IPS DF 6.9 (cell line): ENCODE measurements around the gene RUNX1.

Experiments used
- DNase-seq: peaks from one replicate; pipeline ENCODE4 v3.0.0-alpha.2; 2013; ENCODE audit warnings: low read depth, low spot score
- H3K27ac ChIP-seq: one replicate; pipeline ENCODE4 v1.5.1; 2013; ENCODE audit warnings: low read length, control low read depth
- H3K27me3 ChIP-seq: 2 replicates; pipeline ENCODE4 v1.6.1; 2013; ENCODE audit warnings: mild to moderate bottlenecking, low read length; ENCODE audit not compliant: control insufficient read depth, insufficient read depth
- H3K36me3 ChIP-seq: 2 replicates; pipeline ENCODE4 v1.6.1; 2013; ENCODE audit warnings: low read length; ENCODE audit not compliant: control insufficient read depth, insufficient read depth
- H3K4me1 ChIP-seq: 2 replicates; pipeline ENCODE4 v1.6.1; 2013; ENCODE audit warnings: low read length; ENCODE audit not compliant: control insufficient read depth, insufficient read depth
- H3K4me3 ChIP-seq: 2 replicates; pipeline ENCODE4 v1.5.1; 2013; ENCODE audit warnings: mild to moderate bottlenecking, low read length
- H3K9me3 ChIP-seq: 2 replicates; pipeline ENCODE4 v1.6.1; 2013; ENCODE audit warnings: low read length, inconsistent platforms; ENCODE audit not compliant: control insufficient read depth, insufficient read depth
- WGBS: extraction: QIAGEN DNeasy Blood & Tissue Kit; methylation state at CpG from one replicate; pipeline ENCODE4 v1.1.7; 2013; ENCODE audit warnings: mixed read lengths, missing lambda C conversion rate; ENCODE audit not compliant: insufficient read length, insufficient coverage; 5-methylcytosine and 5-hydroxymethylcytosine counted together

The RUNX1 gene

DNA sequence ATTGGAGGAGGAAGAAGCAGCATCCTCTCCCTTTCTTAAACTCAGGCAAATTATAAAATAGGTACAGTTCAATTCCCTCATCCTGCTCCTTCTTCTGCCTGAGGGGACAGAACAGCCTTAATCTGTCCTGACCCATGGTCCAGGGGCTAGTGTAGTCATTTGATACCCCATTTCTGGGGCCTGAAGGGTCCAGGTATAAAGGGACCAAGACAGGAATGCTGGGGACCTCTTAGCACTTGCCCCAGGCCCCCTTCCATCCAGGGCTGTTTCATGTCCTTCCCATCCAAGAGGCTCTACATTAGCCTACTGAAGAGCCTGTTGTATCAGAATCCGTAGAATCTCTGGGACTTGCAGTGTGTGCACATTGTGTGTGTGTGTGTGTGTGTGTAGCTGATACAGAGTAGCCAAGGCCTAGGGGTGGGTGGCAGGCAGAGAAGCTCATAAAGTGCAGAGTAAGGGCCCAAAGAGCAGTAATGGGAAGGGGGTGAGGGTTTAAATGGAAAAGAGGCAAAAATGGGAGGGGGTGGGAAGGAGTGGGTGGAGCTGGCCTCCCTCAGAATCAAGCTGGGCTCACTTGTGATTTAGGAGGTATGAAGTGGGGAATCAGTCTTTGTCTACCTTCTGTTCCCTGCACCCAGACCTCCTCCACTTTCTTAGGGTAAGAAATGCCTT lies 32.4 kb downstream of the RUNX1 start:
- no peak for DNase-seq
- WGBS, result no CpG with 5 or more reads among the region's 1 CpG
- Histone ChIP-seq H3K4me3 (no peak overlapping the region), H3K27ac (no peak overlapping the region), H3K9me3 (no peaks in the 10 kb centered on the region), H3K27me3 (no peaks in the 10 kb centered on the region), H3K4me1 (no peaks in the 10 kb centered on the region), H3K36me3 (no peaks in the 10 kb centered on the region)

GRCh38 chr21:35016071-35016470 lies 33.0 kb downstream of the RUNX1 start:
- Histone ChIP-seq H3K4me1 (no peaks in the 10 kb centered on the region), H3K4me3 (no peak overlapping the region), H3K27ac (no peak overlapping the region), H3K36me3 (no peaks in the 10 kb centered on the region), H3K9me3 (no peaks in the 10 kb centered on the region), H3K27me3 (no peaks in the 10 kb centered on the region)
- WGBS, result no CpG with 5 or more reads among the region's 4 CpGs
- DNase-seq, result no peak

DNA sequence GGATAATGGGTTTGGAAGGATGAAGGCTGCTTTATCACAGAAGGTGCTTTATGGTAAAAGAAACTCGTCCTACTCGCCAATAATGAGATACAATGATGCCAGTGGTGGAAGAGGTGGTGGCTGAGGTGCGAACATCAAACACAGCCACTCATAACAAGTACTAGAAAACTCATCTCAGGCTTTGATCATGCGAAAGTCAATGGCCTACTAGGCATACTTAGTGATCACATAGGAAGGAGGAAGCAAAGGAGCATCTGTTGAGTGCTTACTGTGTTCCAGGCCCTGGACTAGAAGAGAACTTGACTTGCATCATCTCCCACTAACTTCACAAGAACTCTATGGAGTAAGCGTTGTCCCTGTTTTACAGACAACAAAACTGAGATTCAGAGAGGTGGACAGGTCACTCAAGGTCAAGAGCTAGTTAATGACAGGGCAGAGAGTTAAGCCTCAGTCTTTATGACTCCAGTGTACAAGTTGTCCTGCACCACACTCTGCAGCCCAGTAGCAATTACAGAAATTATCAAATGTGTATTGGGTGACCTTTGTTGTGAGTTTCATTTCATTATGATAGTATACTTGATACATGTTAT lies 33.6 kb downstream of the RUNX1 start:
- no peak for DNase-seq
- no peak overlapping the region for H3K4me3 ChIP-seq
- H3K4me1 ChIP-seq, result no peaks in the 10 kb centered on the region
- no peaks in the 10 kb centered on the region for H3K9me3 ChIP-seq
- no peak overlapping the region for H3K27ac ChIP-seq
- no peaks in the 10 kb centered on the region for H3K27me3 ChIP-seq
- H3K36me3 ChIP-seq, result no peaks in the 10 kb centered on the region
- WGBS, result no CpG with 5 or more reads among the region's 5 CpGs

DNA sequence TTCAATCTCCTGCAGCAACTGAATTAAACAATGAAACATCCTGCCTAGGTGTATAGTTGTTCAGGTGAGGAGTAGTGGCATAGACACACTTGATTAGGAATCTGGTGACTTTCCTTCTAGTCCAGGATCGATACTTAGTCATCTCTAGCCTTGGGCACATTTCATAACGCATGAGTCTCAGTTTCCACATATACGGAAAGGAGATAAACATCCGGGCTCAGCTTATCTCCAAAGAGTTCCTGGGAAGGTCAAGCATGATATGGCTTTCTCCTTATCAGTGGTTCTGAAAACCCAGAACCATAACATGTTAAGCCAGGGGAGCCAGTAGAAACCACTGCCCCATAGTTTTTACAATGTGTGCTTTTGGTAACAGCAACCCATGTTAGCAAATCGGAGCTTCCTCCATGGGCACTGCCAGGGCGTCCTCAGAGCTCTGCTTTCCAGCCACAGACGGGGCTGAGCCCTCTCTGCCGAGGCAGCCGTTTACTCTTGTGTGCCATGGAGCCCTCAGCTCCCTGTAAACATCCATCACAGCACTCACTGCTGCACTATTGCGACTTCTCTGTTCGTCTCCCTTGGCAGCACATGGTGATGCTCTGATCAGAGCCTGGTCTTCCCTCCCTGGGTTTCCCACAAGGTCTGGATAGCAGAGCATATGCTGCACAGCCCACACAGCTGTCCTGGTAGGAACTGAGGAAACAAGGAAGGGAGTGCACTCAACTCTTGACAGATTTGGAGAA lies 34.6 kb downstream of the RUNX1 start:
- Histone ChIP-seq H3K4me3 (no peak overlapping the region), H3K36me3 (no peaks in the 10 kb centered on the region), H3K27me3 (no peaks in the 10 kb centered on the region), H3K27ac (no peak overlapping the region), H3K4me1 (no peaks in the 10 kb centered on the region), H3K9me3 (no peaks in the 10 kb centered on the region)
- no CpG with 5 or more reads among the region's 11 CpGs for WGBS
- DNase-seq, result no peak

DNA sequence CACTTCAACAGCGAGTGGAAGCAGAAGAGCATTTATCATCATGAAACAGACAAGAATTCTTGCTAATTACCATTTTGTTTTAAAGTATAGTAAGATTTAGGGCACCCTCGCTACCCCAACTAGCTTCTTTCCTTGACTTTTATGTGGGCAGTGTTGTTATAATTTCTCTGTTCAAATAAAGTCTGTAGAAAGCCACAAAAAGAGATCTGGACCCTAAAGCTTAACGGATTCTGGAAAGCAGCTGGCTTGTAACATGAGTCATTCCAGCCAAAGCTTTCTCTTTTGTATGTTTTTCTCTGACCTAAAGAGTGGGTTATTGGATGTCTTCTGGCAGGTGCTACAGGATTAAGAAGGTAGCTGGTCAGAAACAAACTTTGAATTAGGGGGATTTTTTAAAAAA lies 37.4 kb downstream of the RUNX1 start:
- Histone ChIP-seq H3K4me3 (no peak overlapping the region), H3K27ac (no peak overlapping the region), H3K4me1 (no peaks in the 10 kb centered on the region), H3K9me3 (no peaks in the 10 kb centered on the region), H3K27me3 (no peaks in the 10 kb centered on the region), H3K36me3 (no peaks in the 10 kb centered on the region)
- no peak for DNase-seq
- WGBS, result no CpG with 5 or more reads among the region's 3 CpGs

DNA sequence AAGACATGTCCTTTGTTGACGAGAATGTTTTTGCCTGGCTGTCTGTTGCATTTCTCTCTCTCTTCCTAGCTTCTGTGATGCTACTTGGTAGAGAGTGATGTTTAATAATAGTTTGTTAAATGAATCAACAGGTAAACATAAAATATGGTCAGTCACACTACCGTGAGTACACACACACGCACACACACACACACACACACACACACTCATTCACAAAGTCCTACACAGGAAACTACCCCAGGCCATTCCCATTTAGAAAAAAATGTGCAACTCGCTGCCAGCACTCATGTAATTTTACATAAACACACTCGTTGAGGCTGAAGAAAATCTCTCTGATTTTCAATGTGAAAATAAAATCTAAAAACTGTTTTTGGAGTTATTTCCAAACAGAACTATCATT lies 38.7 kb downstream of the RUNX1 start:
- Histone ChIP-seq H3K27me3 (no peaks in the 10 kb centered on the region), H3K9me3 (no peaks in the 10 kb centered on the region), H3K27ac (no peak overlapping the region), H3K36me3 (no peaks in the 10 kb centered on the region), H3K4me3 (no peak overlapping the region), H3K4me1 (no peaks in the 10 kb centered on the region)
- no peak for DNase-seq
- no CpG with 5 or more reads among the region's 5 CpGs for WGBS

DNA sequence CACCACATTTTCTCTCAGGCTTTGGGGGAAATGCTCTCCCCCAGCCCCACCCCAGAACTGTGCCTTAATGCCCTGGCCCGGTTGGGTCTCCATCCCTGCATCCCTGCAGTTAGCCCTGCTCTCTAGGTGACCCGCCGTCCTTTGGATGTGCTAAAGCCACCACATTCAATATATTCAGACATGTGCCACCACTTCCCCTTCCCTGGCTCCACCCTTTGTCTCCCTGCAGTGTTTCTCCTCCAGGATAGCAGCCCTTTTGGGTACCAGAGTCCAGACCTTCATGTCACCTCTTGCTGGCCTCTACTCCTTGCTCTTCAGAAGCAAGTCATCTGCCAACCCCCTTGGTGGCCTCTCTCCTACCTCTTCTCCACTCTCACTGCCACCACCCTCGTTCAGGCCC lies 41.8 kb downstream of the RUNX1 start:
- no peak for DNase-seq
- no peaks in the 10 kb centered on the region for H3K27me3 ChIP-seq
- no peaks in the 10 kb centered on the region for H3K4me1 ChIP-seq
- H3K4me3 ChIP-seq, result no peak overlapping the region
- H3K36me3 ChIP-seq, result no peaks in the 10 kb centered on the region
- WGBS, result no CpG with 5 or more reads among the region's 4 CpGs
- no peaks in the 10 kb centered on the region for H3K9me3 ChIP-seq
- no peak overlapping the region for H3K27ac ChIP-seq

DNA sequence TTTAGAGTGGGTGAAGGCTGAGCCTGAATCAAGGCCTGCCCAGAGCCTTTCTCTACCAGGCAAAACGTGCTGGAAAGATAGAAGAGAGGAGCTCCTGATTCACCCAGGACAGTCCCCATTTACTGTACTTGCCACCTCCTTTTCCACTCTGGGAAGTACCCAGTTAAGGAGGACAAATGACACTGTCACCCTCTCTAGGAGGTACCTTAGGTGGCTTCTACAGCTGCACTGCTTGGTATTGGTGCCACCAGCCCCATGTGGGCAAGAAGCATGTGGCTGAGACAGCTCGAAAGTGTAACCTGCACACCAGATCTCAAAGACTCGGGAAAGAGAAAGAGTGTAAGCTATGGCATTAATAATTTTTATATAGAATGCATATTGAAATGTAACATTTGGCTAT lies 42.3 kb downstream of the RUNX1 start:
- H3K27ac ChIP-seq, result no peak overlapping the region
- no peak for DNase-seq
- WGBS, result no CpG with 5 or more reads among the region's 3 CpGs
- H3K4me3 ChIP-seq, result no peak overlapping the region
- H3K9me3 ChIP-seq, result no peaks in the 10 kb centered on the region
- no peaks in the 10 kb centered on the region for H3K27me3 ChIP-seq
- H3K4me1 ChIP-seq, result no peaks in the 10 kb centered on the region
- H3K36me3 ChIP-seq, result no peaks in the 10 kb centered on the region

- Histone ChIP-seq H3K27me3 (no peaks in the 10 kb centered on the region), H3K4me3 (no peak overlapping the region), H3K27ac (no peak overlapping the region), H3K36me3 (no peaks in the 10 kb centered on the region), H3K9me3 (no peaks in the 10 kb centered on the region), H3K4me1 (no peaks in the 10 kb centered on the region)
- DNase-seq, result no peak
- no CpG with 5 or more reads among the region's 3 CpGs for WGBS
These were observed 42.9 kb downstream of the RUNX1 start for GRCh38 chr21:35006248-35006647.

GRCh38 chr21:35005560-35006224 lies 43.4 kb downstream of the RUNX1 start:
- Histone ChIP-seq H3K27me3 (no peaks in the 10 kb centered on the region), H3K4me1 (no peaks in the 10 kb centered on the region), H3K27ac (no peak overlapping the region), H3K36me3 (no peaks in the 10 kb centered on the region), H3K4me3 (no peak overlapping the region), H3K9me3 (no peaks in the 10 kb centered on the region)
- DNase-seq, result no peak
- no CpG with 5 or more reads among the region's 6 CpGs for WGBS
